K562 (cell line): Measurements from ENCODE around the gene C2CD2L. TPM values are rescaled to one million over a fixed set of nuclear protein-coding genes. Genes with fewer than 3 reads are reported as not detected.

Experiments
- BMI1 ChIP-seq: fragments of 150-350 bp; IDR thresholded peaks from 2 replicates; pipeline ENCODE4 v1.6.1; 2014; ENCODE audit warnings: low read length
- BRD4 ChIP-seq: fragments of 200-600 bp; sonication (generic); IDR thresholded peaks from 2 replicates; pipeline ENCODE4 v1.6.1; 2017; ENCODE audit warnings: inconsistent platforms
- CBFB ChIP-seq: sonication (generic); formaldehyde crosslinking; IDR thresholded peaks from 2 replicates; pipeline ENCODE4 v1.4.0; 2020; ENCODE audit warnings: mild to moderate bottlenecking, missing genetic modification reagents
- GTF2E2 ChIP-seq: fragments of 200-800 bp; sonication (Bioruptor generic); IDR thresholded peaks from 2 replicates; pipeline ENCODE4 v1.6.1; 2016; ENCODE audit warnings: missing genetic modification characterization, missing compliant biosample characterization
- KAT2B ChIP-seq: IDR thresholded peaks from one replicate; pipeline ENCODE4 v1.6.1; 2012; ENCODE audit warnings: low read depth, mild to moderate bottlenecking, control low read depth, inconsistent platforms, low read length, moderate library complexity
- MEF2D ChIP-seq: conservative IDR thresholded peaks from 2 replicates; pipeline ENCODE4 v1.6.1; 2016; ENCODE audit warnings: low read depth, missing genetic modification characterization, missing compliant biosample characterization
- MTA2 ChIP-seq: fragments of 450-650 bp; IDR thresholded peaks from 2 replicates; pipeline ENCODE4 v1.6.1; 2016; ENCODE audit warnings: low read depth
- NUFIP1 ChIP-seq: fragments of 450-650 bp; IDR thresholded peaks from 2 replicates; pipeline ENCODE4 v1.6.1; 2018; ENCODE audit not compliant: partially characterized antibody
- POLR2A ChIP-seq: fragments of 450-650 bp; conservative IDR thresholded peaks from 2 replicates; pipeline ENCODE4 v1.6.1; 2016
- PYGO2 ChIP-seq: fragments of 450-650 bp; IDR thresholded peaks from 2 replicates; pipeline ENCODE4 v1.6.1; 2016; ENCODE audit warnings: mild to moderate bottlenecking, missing genetic modification characterization, moderate library complexity, missing compliant biosample characterization
- SUPT5H ChIP-seq: fragments of 450-650 bp; IDR thresholded peaks from 2 replicates; pipeline ENCODE4 v1.6.1; 2016
- TSHZ1 ChIP-seq: fragments of 250-450 bp; sonication (Bioruptor Pico); IDR thresholded peaks from 2 replicates; pipeline ENCODE4 v1.4.0; 2020; ENCODE audit warnings: mild to moderate bottlenecking, moderate library complexity
- ZC3H8 ChIP-seq: fragments of 450-650 bp; IDR thresholded peaks from 2 replicates; pipeline ENCODE4 v1.6.1; 2017
- ZNF146 ChIP-seq: IDR thresholded peaks from one replicate; pipeline ENCODE4 v1.6.1; 2018; ENCODE audit warnings: missing compliant biosample characterization; ENCODE audit not compliant: unreplicated experiment
- ZNF3 ChIP-seq: fragments of 250-450 bp; sonication (Bioruptor Pico); IDR thresholded peaks from 2 replicates; pipeline ENCODE4 v1.5.0; 2021; ENCODE audit warnings: mild to moderate bottlenecking, moderate library complexity
- ZNF830 ChIP-seq: fragments of 250-450 bp; sonication (Bioruptor Pico); IDR thresholded peaks from 2 replicates; pipeline ENCODE4 v1.5.0; 2021; ENCODE audit warnings: mild to moderate bottlenecking
- polyA plus RNA-seq, 8 experiments: library from polyadenylated mRNA; depleted of rRNA in 4 of 8; stranded (reverse) in 5 of 8; unstranded in 3 of 8; fragments of >200 nt; fragmentation: Nextera tagmentation in 2 of 8; fragmentation: Illumina TruSeq in 1 of 8; extraction: Ambion mirVana in 2 of 8; extraction: Trizol in 1 of 8; gene quantifications; 2 replicates each; pipeline versions ENCODE4 v1.2.1 to v1.2.3, GENCODE V29; 2011 to 2014; ENCODE audit warnings: inconsistent platforms in 1 of 8, missing spikeins in 1 of 8
- total RNA-seq, 7 experiments: library from RNA; depleted of rRNA in 6 of 7; stranded (reverse); fragments of >200 nt in 6 of 7; fragmentation: Illumina TruSeq in 2 of 7; extraction: Trizol in 2 of 7; gene quantifications; 2 replicates each; pipeline versions ENCODE4 v1.2.1 to v1.2.3, GENCODE V29; 2011 to 2021; ENCODE audit warnings: low replicate concordance in 1 of 7
- TF ChIP-seq, protein P1 (sequence below): fragments of 150-350 bp; IDR thresholded peaks from 2 replicates; pipeline ENCODE4 v1.6.1; 2014; ENCODE audit warnings: low read depth, mild to moderate bottlenecking, low read length, borderline replicate concordance
- TF ChIP-seq, protein P2 (sequence below): fragments of 250-450 bp; sonication (Bioruptor Pico); IDR thresholded peaks from 2 replicates; pipeline ENCODE4 v1.5.0; 2021
- TF ChIP-seq, protein P3 (sequence below): fragments of 250-450 bp; sonication (Bioruptor Pico); IDR thresholded peaks from 2 replicates; pipeline ENCODE4 v1.6.1; 2021; ENCODE audit warnings: mild to moderate bottlenecking
- TF ChIP-seq, protein P4 (sequence below): fragments of 450-650 bp; formaldehyde crosslinking; IDR thresholded peaks from 2 replicates; pipeline ENCODE4 v1.4.0; 2022; ENCODE audit warnings: missing genetic modification characterization

Gene C2CD2L
- total and polyA plus RNA-seq, 9 of the 15 experiments (the other 6 are each of a cell fraction or from before 2014, with no cell fraction given) = 0.66 to 41.2 (median 14.8) TPM

GRCh38 chr11:119093942-119094815 is 13.0 kb upstream of the C2CD2L start (continued):
- TF ChIP-seq PYGO2 (tag) (no peak), NUFIP1 (no peak), ZNF146 (CRISPR knock-in tag) (peak; percentile 7), ZC3H8 (no peak), MTA2 (no peak), BMI1 (no peak), MEF2D (tag) (no peak), SUPT5H (peak; percentile 67), ZNF830 (CRISPR knock-in tag) (no peak), BRD4 (no peak), TSHZ1 (CRISPR knock-in tag) (no peak), KAT2B (no peak), ZNF3 (no peak), POLR2A (peak; percentile 83), CBFB (peak; percentile 44; the same call in 1 of the 2 replicates), GTF2E2 (no peak)
- TF ChIP-seq, protein P1, sequence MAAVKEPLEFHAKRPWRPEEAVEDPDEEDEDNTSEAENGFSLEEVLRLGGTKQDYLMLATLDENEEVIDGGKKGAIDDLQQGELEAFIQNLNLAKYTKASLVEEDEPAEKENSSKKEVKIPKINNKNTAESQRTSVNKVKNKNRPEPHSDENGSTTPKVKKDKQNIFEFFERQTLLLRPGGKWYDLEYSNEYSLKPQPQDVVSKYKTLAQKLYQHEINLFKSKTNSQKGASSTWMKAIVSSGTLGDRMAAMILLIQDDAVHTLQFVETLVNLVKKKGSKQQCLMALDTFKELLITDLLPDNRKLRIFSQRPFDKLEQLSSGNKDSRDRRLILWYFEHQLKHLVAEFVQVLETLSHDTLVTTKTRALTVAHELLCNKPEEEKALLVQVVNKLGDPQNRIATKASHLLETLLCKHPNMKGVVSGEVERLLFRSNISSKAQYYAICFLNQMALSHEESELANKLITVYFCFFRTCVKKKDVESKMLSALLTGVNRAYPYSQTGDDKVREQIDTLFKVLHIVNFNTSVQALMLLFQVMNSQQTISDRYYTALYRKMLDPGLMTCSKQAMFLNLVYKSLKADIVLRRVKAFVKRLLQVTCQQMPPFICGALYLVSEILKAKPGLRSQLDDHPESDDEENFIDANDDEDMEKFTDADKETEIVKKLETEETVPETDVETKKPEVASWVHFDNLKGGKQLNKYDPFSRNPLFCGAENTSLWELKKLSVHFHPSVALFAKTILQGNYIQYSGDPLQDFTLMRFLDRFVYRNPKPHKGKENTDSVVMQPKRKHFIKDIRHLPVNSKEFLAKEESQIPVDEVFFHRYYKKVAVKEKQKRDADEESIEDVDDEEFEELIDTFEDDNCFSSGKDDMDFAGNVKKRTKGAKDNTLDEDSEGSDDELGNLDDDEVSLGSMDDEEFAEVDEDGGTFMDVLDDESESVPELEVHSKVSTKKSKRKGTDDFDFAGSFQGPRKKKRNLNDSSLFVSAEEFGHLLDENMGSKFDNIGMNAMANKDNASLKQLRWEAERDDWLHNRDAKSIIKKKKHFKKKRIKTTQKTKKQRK = no peak
- TF ChIP-seq, protein P2, sequence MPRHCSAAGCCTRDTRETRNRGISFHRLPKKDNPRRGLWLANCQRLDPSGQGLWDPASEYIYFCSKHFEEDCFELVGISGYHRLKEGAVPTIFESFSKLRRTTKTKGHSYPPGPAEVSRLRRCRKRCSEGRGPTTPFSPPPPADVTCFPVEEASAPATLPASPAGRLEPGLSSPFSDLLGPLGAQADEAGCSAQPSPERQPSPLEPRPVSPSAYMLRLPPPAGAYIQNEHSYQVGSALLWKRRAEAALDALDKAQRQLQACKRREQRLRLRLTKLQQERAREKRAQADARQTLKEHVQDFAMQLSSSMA (CRISPR knock-in tag) = no peak
- TF ChIP-seq, protein P3, sequence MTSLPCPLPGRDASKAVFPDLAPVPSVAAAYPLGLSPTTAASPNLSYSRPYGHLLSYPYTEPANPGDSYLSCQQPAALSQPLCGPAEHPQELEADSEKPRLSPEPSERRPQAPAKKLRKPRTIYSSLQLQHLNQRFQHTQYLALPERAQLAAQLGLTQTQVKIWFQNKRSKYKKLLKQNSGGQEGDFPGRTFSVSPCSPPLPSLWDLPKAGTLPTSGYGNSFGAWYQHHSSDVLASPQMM (CRISPR knock-in tag) = no peak
- TF ChIP-seq, protein P4, sequence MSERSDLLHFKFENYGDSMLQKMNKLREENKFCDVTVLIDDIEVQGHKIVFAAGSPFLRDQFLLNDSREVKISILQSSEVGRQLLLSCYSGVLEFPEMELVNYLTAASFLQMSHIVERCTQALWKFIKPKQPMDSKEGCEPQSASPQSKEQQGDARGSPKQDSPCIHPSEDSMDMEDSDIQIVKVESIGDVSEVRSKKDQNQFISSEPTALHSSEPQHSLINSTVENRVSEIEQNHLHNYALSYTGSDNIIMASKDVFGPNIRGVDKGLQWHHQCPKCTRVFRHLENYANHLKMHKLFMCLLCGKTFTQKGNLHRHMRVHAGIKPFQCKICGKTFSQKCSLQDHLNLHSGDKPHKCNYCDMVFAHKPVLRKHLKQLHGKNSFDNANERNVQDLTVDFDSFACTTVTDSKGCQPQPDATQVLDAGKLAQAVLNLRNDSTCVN (CRISPR knock-in tag) = no peak
